ENCODE data around the gene SPEM2.

SPEM2 gene

DNA sequence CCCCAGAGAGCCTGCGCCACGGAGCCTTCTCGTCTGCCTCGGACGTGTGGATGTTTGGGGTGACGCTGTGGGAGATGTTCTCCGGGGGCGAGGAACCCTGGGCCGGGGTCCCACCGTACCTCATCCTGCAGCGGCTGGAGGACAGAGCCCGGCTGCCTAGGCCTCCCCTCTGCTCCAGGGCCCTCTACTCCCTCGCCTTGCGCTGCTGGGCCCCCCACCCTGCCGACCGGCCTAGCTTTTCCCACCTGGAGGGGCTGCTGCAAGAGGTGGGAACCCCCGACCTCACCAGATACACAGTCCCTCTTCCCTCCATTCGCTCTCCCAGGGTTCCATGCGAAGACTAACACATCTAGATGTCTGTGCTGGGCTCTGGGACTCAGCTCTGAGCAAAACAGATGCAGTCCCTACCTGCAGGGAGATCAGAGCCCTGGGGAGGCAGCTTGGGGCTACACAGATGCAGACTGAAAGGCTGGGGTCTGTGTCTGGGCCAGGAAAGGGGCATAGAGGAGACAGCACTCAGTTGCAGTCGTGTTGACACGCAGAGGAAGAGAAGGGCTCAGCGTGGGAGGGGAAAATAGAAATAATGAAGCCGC lies 40.8 kb upstream of the SPEM2 start:
- no peak for DNase-seq (ENCODE audit: extremely low read depth, low read depth)

GRCh38 chr17:7388856-7389255 lies 36.6 kb upstream of the SPEM2 start:
- no peak for DNase-seq (ENCODE audit: extremely low read depth, low read depth)
- no peak for TF ChIP-seq CTCF (IDR thresholded peaks at IDR 0.05; ENCODE audit: low read depth, low read length)

More for the DNA sequence above, 40.8 kb upstream of the SPEM2 start:
- TF ChIP-seq CTCF (IDR thresholded peaks at IDR 0.05; ENCODE audit: low read depth, low read length), result no peak

- no peak for TF ChIP-seq CTCF (IDR thresholded peaks at IDR 0.05; ENCODE audit: low read depth, low read length)
- no peak for DNase-seq (ENCODE audit: extremely low read depth, low read depth)
Observed at GRCh38 chr17:7389924-7390910, 35.2 kb upstream of the SPEM2 start.

DNA sequence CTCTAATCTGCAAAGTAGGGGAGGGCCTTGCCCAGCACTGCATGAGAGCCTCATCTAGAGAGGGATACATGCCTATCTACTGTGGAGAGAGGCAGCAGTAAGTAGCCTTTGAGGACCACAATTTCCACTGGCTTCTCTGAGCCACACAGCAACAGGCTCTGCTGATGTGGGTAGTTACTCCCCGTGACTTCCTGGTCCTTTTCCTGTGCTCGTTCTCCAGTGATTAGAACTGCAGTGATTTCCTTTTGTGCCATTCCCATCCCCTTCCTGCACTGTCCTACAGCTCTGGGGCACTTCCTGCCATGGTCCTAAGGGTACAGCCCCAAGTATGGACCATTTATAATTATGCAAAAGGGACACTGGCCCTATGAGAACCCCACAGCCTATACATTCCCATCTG lies 34.1 kb upstream of the SPEM2 start:
- DNase-seq (ENCODE audit: extremely low read depth, low read depth), result no peak
- no peak for TF ChIP-seq CTCF (IDR thresholded peaks at IDR 0.05; ENCODE audit: low read depth, low read length)

DNA sequence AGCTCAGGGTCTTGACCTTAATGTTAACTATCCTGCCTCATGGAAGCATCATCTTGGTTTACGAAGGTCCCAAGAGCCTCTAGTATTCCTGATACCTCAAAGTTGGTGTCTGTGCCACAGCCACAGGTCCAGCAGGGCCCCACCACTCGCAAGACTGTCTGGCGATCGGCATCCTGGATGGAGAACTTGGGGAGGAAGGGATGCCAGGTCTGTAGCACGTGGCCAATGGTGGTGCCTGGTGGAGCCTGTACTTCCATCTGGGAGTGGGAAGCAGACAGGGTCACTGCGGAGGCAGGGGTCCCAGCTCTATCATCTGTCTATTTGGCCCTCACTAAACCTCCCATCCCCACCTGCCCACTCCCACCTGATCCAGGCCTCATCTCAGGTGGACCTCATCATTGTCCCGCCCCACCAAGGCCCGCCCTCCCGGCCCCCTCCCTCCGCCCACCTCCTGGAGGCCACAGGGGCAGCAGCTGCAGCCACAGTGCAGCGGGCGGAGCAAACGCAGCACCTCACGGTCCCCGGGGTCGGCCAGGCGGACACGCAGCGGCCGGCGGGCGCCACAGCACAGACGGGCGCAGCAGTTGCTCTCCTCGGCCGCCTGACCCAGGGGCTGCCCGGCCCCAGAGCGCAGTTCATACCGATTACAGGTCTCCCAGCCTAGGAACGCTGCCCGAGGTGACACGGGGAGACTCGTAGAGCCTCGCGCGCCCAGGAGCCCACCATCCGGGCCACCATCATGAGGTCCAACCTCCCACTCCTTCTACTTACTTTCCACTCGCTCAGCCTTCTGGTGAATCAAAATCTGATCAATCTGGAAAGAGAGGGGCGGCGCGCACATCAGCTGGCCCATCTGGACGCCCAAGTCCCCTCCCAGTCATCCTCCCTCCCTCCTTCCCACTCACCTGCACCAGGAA lies 32.5 kb upstream of the SPEM2 start:
- DNase-seq (ENCODE audit: extremely low read depth, low read depth), result no peak
- no peak for TF ChIP-seq CTCF (IDR thresholded peaks at IDR 0.05; ENCODE audit: low read depth, low read length)

DNA sequence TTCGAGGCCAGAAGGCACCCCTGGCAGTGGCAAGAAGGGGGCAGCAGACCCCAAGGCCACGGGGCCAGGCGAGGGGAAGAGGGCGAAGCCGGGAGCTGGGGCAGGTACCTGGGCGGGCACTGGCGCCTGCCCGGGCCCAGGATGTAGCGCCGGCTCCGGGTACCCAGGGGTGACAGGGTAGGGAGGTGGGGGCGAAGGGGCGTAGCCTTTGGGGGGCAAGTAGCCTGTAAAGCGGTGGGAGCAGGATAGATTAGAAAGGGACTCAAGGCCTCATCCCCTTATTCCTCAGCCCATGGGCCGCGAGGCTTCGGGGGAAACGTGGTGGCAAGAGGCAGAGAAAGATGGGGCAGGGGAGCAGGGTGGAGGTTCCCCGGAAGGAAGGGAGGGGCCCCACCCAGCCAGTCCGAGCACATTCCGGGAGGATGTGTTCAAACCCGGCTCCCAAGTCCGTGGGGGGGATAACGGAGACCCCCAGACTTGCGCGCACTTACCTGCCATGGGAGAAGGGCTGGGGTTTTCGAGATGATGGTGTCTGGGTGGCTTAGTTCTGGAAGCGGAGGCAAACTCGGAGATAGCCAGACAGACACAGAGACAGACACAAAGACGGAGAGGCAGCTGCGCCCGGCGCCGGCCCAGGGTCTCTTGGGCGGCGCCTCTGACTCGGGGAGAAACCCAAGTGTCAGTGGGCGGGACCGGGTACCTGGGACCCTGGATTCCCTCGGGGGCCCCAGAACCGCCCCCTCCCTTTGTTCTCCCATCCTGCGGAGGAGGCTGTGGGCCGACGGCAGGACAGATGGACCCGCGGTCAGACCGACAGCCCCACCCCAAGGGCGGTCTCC lies 31.6 kb upstream of the SPEM2 start:
- 0 out of 2 replicates have a peak, but pooled peaks have one; percentile 9 for TF ChIP-seq CTCF (IDR thresholded peaks at IDR 0.05; ENCODE audit: low read depth, low read length)
- DNase-seq (ENCODE audit: extremely low read depth, low read depth), result no peak
